Measurements from ENCODE around the gene ATP11A.

ATP11A gene

DNA sequence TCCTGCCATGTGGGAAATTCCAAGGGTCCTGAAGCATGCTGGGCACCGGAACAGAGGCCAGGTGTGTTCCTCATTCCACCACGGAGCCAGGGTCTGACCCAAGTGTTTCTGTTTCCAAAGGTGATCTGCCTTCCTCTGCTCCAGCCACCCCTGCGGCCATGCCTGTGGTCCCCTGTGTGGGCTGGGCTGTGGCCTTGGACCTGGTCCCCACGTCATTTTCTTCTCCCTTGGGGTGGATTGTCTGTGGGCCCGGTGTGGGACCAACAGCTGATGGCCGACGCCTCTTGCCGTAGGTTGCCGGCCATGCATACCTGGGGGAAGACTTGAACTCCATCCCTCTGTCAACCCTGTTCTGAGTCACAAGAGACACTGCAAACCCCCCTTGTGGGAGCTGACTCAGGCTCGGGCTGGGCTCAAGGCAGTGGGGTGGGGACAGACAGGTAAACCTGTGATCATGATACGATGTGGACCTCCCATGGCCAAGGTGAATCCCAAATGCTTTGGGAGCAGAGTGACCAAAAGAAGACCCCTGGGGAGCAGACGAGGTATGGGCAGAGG is 35.0 kb downstream of the ATP11A start:
- Histone ChIP-seq H3K4me1 (ENCODE audit: control insufficient read depth, insufficient read depth, low read length, poor library complexity, severe bottlenecking) (peaks cover 12% of the 10 kb centered on the region), H3K27ac (ENCODE audit: insufficient read depth, low read length, poor library complexity, severe bottlenecking) (no peak overlapping the region), H3K27me3 (replicated peaks; ENCODE audit: control insufficient read depth, insufficient read depth, low read length, poor library complexity, severe bottlenecking) (no peaks in the 10 kb centered on the region), H3K36me3 (ENCODE audit: control insufficient read depth, insufficient read depth, low read length) (no peaks in the 10 kb centered on the region), H3K9me3 (ENCODE audit: control insufficient read depth, low read length) (no peaks in the 10 kb centered on the region), H3K4me3 (ENCODE audit: insufficient read depth, low read depth, low read length, poor library complexity, severe bottlenecking) (no peak overlapping the region)
- DNase-seq: no peak

DNA sequence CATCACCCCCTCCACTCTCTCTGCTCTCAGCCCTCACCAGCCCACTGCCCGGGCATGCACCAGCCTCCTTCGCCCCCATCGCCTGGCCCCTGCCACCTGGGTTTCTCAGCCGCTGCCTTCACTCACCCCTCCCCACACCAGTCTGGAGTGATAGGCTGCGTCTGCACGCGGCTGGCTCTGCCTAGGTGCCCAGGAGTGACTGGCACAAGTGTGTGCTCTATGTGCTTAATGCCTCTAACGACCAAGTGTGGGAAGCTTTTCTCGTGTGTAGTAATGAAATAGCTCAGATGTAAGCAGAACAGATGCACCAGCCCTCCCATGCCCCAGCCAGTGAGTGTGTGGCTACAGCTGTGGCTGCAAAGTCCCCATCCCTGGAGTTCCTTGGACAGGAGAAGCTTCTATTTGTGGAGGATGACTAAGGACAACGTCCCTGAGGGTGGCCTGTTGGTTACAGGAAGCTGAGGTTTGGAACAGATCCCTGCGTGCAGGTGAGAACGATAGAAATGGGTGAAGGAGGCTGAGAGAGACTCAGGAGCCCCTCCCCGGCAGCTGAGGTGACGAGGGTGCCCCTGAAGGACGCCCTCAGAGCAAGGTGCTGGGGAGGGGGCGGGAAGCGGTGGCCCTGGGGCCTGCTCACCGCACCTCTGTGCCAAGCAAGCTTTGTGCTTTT is 35.6 kb downstream of the ATP11A start:
- no peak for DNase-seq
- Histone ChIP-seq H3K9me3 (ENCODE audit: control insufficient read depth, low read length) (no peaks in the 10 kb centered on the region), H3K27ac (ENCODE audit: insufficient read depth, low read length, poor library complexity, severe bottlenecking) (no peak overlapping the region), H3K27me3 (replicated peaks; ENCODE audit: control insufficient read depth, insufficient read depth, low read length, poor library complexity, severe bottlenecking) (no peaks in the 10 kb centered on the region), H3K4me3 (ENCODE audit: insufficient read depth, low read depth, low read length, poor library complexity, severe bottlenecking) (no peak overlapping the region), H3K36me3 (ENCODE audit: control insufficient read depth, insufficient read depth, low read length) (peaks cover 3% of the 10 kb centered on the region), H3K4me1 (ENCODE audit: control insufficient read depth, insufficient read depth, low read length, poor library complexity, severe bottlenecking) (peaks cover 12% of the 10 kb centered on the region)

DNA sequence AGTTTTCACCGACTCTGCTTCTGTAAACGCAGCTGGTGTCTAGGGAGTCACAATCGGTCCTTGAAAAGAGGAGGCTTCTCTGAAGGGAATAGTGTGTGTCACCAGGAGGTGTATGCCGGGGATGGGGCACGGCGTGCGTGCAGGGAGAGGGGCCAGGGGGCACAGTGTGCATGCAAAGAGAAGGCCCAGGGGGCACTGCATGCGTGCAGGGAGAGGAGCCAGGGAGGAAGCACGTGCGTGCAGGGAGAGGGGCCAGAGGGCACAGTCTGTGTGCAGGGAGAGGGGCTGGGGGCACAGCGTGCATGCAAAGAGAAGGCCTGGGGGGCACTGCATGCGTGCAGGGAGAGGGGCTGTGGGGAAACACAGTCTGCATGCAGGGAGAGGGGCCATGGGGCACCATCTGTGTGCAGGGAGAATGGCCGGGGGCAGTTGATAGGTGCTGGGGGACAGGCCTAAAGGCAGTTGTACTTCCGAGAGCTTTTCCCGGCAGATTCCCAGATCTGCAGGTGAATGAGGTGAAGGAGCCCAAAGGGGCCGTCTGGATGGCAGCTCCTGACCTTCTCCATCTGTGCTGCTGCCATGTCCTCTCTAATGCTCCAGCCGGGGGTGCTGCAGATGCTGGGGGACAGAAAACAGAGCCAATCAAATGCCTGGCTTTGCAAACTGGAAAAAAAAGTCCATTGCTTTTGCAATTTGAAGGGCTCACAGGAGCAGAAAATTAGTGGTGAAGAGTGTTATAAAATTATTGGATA is 36.4 kb downstream of the ATP11A start:
- H3K4me1 ChIP-seq (ENCODE audit: control insufficient read depth, insufficient read depth, low read length, poor library complexity, severe bottlenecking): peaks cover 12% of the 10 kb centered on the region
- H3K4me3 ChIP-seq (ENCODE audit: insufficient read depth, low read depth, low read length, poor library complexity, severe bottlenecking): no peak overlapping the region
- no peaks in the 10 kb centered on the region for H3K9me3 ChIP-seq (ENCODE audit: control insufficient read depth, low read length)
- no peak for DNase-seq
- H3K36me3 ChIP-seq (ENCODE audit: control insufficient read depth, insufficient read depth, low read length): peaks cover 3% of the 10 kb centered on the region
- no peak overlapping the region for H3K27ac ChIP-seq (ENCODE audit: insufficient read depth, low read length, poor library complexity, severe bottlenecking)
- H3K27me3 ChIP-seq (replicated peaks; ENCODE audit: control insufficient read depth, insufficient read depth, low read length, poor library complexity, severe bottlenecking): no peaks in the 10 kb centered on the region

DNA sequence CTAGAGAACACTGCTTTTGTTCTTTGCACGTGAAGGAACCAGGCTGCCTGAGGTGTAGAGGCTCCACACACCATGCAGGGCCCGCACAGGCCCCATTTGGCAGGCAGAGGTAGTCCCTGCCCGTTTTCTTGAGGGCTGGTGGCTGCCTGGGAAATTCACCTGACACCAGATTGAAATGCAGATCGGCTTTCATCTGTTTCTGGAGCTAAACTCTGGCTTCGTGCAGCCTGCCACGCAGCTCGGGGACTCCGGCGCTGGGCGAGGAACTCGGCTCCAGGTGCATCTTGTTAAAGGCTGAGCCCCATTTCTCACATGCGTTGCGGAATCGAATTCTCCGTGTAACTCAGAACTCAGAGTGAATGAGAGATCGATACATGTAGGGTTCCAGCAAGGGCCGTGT is 37.7 kb downstream of the ATP11A start:
- DNase-seq: no peak
- Histone ChIP-seq H3K4me1 (ENCODE audit: control insufficient read depth, insufficient read depth, low read length, poor library complexity, severe bottlenecking) (peaks cover 12% of the 10 kb centered on the region), H3K27me3 (replicated peaks; ENCODE audit: control insufficient read depth, insufficient read depth, low read length, poor library complexity, severe bottlenecking) (no peaks in the 10 kb centered on the region), H3K9me3 (ENCODE audit: control insufficient read depth, low read length) (no peaks in the 10 kb centered on the region), H3K4me3 (ENCODE audit: insufficient read depth, low read depth, low read length, poor library complexity, severe bottlenecking) (no peak overlapping the region), H3K36me3 (ENCODE audit: control insufficient read depth, insufficient read depth, low read length) (peaks cover 3% of the 10 kb centered on the region), H3K27ac (ENCODE audit: insufficient read depth, low read length, poor library complexity, severe bottlenecking) (no peak overlapping the region)

DNA sequence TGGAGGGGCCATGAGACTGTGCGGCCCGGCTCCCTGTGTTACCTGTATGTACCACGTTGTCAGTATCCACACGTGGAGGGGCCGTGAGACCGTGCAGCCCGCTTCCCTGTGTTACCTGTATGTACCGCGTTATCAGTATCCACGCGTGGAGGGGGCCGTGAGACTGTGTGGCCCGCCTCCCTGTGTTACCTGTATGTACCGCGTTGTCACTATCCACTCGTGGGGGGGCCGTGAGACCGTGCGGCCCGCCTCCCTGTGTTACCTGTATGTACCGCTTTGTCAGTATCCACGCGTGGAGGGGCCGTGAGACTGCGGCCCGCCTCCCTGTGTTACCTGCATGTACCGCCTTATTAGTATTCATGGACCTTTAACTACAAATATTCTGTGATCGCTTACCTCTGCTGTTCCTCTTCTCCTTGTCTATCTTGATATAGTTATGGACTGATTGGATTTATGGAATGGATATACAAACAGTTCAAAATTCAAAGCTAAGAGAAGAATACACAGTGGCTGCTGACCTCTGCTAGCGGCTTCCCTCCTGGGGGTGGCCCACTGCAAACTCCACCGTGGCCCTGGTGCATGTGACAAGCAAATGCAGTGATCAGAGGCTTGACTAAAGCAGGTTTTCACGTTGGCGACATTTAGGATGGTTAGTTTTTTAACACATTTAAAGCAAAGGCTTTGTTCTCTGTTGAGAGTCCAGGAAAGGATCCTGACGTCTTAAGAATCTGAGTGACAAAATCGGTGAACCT is 38.7 kb downstream of the ATP11A start:
- H3K27me3 ChIP-seq (replicated peaks; ENCODE audit: control insufficient read depth, insufficient read depth, low read length, poor library complexity, severe bottlenecking): no peaks in the 10 kb centered on the region
- no peak overlapping the region for H3K27ac ChIP-seq (ENCODE audit: insufficient read depth, low read length, poor library complexity, severe bottlenecking)
- H3K9me3 ChIP-seq (ENCODE audit: control insufficient read depth, low read length): no peaks in the 10 kb centered on the region
- peaks cover 12% of the 10 kb centered on the region for H3K4me1 ChIP-seq (ENCODE audit: control insufficient read depth, insufficient read depth, low read length, poor library complexity, severe bottlenecking)
- DNase-seq: no peak
- H3K4me3 ChIP-seq (ENCODE audit: insufficient read depth, low read depth, low read length, poor library complexity, severe bottlenecking): no peak overlapping the region
- H3K36me3 ChIP-seq (ENCODE audit: control insufficient read depth, insufficient read depth, low read length): peaks cover 3% of the 10 kb centered on the region

DNA sequence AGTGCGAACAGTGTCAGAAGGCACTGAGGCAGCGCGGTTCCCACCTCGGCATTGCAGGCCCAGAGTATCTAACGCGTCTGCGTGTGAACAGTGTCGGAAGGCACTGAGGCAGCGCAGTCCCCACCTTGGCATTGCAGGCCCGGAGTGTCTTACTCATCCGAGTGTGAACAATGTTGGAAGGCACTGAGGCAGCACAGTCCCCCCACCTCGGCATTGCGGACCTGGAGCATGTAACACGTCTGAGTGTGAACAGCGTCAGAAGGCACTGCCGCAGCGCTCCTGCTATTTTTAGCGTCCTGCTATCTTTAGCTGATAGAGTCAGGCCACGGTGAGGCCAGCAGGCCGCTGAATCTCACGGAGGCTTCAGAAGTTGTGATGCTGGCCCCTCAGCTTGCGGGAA is 39.6 kb downstream of the ATP11A start:
- H3K27me3 ChIP-seq (replicated peaks; ENCODE audit: control insufficient read depth, insufficient read depth, low read length, poor library complexity, severe bottlenecking): no peaks in the 10 kb centered on the region
- H3K36me3 ChIP-seq (ENCODE audit: control insufficient read depth, insufficient read depth, low read length): peaks cover 3% of the 10 kb centered on the region
- no peak overlapping the region for H3K27ac ChIP-seq (ENCODE audit: insufficient read depth, low read length, poor library complexity, severe bottlenecking)
- DNase-seq: no peak
- peaks cover 12% of the 10 kb centered on the region for H3K4me1 ChIP-seq (ENCODE audit: control insufficient read depth, insufficient read depth, low read length, poor library complexity, severe bottlenecking)
- H3K4me3 ChIP-seq (ENCODE audit: insufficient read depth, low read depth, low read length, poor library complexity, severe bottlenecking): no peak overlapping the region
- H3K9me3 ChIP-seq (ENCODE audit: control insufficient read depth, low read length): no peaks in the 10 kb centered on the region

DNA sequence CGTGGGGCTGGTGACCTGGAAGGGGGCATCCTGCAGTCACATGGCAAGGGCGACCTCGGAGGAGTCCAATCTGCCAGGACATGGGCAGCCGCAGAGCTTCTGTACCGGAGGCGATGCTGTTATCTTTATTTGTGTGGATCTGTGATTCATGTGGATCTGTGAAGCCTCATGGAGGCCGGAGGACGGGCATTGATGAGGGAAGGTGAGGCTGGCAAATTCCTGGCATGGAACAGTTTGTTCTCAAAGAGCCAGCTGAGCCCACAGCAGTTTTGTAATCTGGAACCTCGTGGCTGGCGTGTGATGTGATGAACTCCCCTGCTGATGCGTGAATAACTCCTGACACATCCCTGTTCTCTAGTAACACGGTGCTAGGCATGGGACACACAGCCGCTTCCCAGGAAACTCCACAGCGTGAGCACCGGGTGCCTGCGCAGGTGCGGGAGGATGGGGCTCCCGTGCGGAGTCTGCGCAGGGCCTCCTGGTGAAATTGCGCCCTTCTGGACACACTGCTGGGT is 40.4 kb downstream of the ATP11A start:
- Histone ChIP-seq H3K27ac (ENCODE audit: insufficient read depth, low read length, poor library complexity, severe bottlenecking) (no peak overlapping the region), H3K9me3 (ENCODE audit: control insufficient read depth, low read length) (no peaks in the 10 kb centered on the region), H3K4me3 (ENCODE audit: insufficient read depth, low read depth, low read length, poor library complexity, severe bottlenecking) (no peak overlapping the region), H3K36me3 (ENCODE audit: control insufficient read depth, insufficient read depth, low read length) (peaks cover 3% of the 10 kb centered on the region), H3K27me3 (replicated peaks; ENCODE audit: control insufficient read depth, insufficient read depth, low read length, poor library complexity, severe bottlenecking) (no peaks in the 10 kb centered on the region), H3K4me1 (ENCODE audit: control insufficient read depth, insufficient read depth, low read length, poor library complexity, severe bottlenecking) (peaks cover 6% of the 10 kb centered on the region)
- DNase-seq: no peak

DNA sequence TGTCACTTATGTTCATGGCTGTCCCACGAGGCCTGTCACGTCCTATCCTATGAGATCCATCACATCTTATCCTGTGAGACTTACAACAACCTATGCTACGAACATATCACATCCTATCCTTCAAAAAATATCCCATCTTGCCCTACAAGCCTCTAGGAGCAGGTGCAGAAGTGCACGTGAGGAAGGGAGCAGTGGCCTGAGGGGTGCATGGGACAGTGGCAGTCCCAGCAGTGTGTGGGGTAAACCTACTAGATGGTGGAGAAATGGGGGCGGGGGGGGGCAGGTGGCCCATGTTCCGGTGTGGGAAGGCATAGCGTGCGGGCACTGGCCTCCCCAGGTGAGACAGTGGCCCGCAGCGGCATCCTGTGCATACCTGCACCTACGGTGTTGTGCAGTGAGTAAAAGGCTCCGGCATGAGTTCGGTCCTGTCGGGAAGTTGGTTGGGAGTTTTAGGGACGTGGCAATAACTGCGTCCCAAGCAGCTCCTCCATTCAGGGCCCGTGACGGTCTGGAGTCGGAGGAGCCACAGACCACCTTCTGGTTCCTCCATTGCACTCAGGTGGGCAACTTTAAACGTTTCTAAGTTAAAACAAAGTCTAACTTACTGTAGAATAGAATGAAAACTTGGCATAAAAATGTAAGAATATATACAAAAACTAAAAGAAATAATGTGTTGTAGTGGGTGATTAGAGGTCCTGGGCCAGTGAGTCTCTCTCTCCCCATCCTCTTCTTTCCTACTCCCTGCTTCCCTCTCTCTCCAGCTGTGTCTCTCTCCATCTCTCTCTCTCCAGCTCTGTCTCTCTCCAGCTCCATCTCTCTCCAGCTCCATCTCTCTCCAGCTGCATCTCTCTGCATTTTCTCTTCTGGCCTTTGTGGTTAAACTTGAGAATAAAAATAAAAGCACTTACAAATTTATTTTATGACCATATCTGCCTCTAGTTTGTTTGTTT is 42.1 kb downstream of the ATP11A start:
- H3K27ac ChIP-seq (ENCODE audit: insufficient read depth, low read length, poor library complexity, severe bottlenecking): no peak overlapping the region
- DNase-seq: no peak
- H3K27me3 ChIP-seq (replicated peaks; ENCODE audit: control insufficient read depth, insufficient read depth, low read length, poor library complexity, severe bottlenecking): no peaks in the 10 kb centered on the region
- H3K9me3 ChIP-seq (ENCODE audit: control insufficient read depth, low read length): no peaks in the 10 kb centered on the region
- H3K36me3 ChIP-seq (ENCODE audit: control insufficient read depth, insufficient read depth, low read length): peaks cover 3% of the 10 kb centered on the region
- H3K4me3 ChIP-seq (ENCODE audit: insufficient read depth, low read depth, low read length, poor library complexity, severe bottlenecking): no peak overlapping the region
- no peaks in the 10 kb centered on the region for H3K4me1 ChIP-seq (ENCODE audit: control insufficient read depth, insufficient read depth, low read length, poor library complexity, severe bottlenecking)

DNA sequence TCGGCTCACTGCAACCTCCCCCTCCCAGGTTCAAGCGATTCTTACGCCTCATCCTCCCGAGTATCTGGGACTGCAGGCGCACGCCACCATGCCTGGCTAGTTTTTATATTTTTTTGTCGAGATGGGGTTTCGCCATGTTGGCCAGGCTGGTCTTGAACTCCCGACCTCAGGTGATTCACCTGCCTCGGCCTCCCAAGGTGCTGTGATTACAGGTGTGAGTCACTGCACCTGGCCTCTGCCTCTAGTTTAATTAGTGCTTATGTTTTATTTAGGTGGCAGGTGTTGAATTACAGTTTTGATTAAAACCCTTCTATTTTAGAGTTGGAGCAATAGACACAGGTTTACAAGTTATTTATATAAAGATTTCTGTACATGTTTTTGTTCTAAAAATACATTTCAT is 42.8 kb downstream of the ATP11A start:
- Histone ChIP-seq H3K4me3 (ENCODE audit: insufficient read depth, low read depth, low read length, poor library complexity, severe bottlenecking) (no peak overlapping the region), H3K9me3 (ENCODE audit: control insufficient read depth, low read length) (no peaks in the 10 kb centered on the region)
- DNase-seq: no peak

More for the DNA sequence above, 42.8 kb downstream of the ATP11A start:
- H3K36me3 ChIP-seq (ENCODE audit: control insufficient read depth, insufficient read depth, low read length): peaks cover 3% of the 10 kb centered on the region
- H3K27me3 ChIP-seq (replicated peaks; ENCODE audit: control insufficient read depth, insufficient read depth, low read length, poor library complexity, severe bottlenecking): no peaks in the 10 kb centered on the region
- no peaks in the 10 kb centered on the region for H3K4me1 ChIP-seq (ENCODE audit: control insufficient read depth, insufficient read depth, low read length, poor library complexity, severe bottlenecking)
- H3K27ac ChIP-seq (ENCODE audit: insufficient read depth, low read length, poor library complexity, severe bottlenecking): no peak overlapping the region
